ENCODE results near the gene NOXA1. TPM values are rescaled to one million over a fixed set of nuclear protein-coding genes. Genes with fewer than 3 reads are reported as not detected.

Gene NOXA1
- total and polyA plus RNA-seq, 2 of the 8 experiments (the other 6 are each of a cell fraction or from before 2014, with no cell fraction given), result 0.34 to 0.91 TPM

DNA sequence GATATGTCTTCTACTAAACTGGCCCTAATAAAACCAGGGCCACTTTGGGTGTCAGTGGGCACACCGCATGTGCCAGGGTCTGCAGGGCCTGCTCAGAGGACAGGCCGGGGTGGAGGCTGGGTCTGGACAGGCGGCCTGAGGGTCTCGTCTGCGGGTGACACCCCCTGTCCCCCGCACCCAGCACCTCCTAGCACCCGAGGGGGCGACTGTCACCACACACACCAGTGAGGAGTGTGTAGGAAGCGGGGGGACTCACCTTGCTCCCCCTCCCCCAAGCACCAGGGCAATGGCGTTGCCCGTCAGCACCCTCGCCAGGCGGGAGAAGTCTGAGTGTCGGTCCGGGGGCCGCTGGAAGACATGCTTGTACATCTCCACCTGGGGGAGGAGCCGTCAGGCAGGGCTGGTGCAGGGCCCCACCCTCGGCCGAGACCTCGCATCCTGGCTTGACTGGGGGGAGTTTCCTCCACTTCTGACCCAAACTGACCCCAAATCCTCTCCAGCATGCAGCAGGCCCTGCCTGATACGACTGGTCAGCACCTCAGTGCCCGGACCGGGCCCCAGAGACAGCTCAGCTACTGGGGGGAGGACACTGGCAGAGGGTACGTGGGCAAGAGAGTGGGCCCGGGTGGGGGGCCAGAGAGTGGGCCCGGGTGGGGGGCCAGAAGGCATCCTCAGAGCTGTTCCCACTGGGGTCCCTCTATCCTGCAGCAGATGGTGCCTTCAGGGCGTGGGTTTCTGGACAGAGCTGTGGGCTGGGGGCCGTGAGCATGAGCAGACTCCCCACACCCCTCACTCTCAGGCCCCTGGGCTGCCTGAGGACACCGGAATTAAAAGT lies 54.8 kb downstream of the NOXA1 start (continued):
- TF ChIP-seq NANOG (IDR thresholded peaks at IDR 0.05; ENCODE audit: insufficient read depth, low read depth, low read length, poor library complexity, severe bottlenecking), result no peak
- no peak for TF ChIP-seq EP300 (IDR thresholded peaks at IDR 0.05; ENCODE audit: borderline replicate concordance in 1 of 2, low read depth in 2 of 2, low read length in 2 of 2)
